ENCODE results near the gene NCOA7.

Gene NCOA7

GRCh38 chr6:125790358-125791150 is at the start of gene NCOA7:
NCOA7 (plus strand) TSS chr6:125790960; CDS start chr6:125815355, 24,395 bp downstream.
- peak; percentile 91 for DNase-seq

GRCh38 chr6:125741336-125741735 is 49.4 kb upstream of the NCOA7 start:
- no peak for DNase-seq

- DNase-seq: no peak
These were observed 48.7 kb upstream of the NCOA7 start for GRCh38 chr6:125742024-125742423.

- no peak for DNase-seq
These were observed 48.2 kb upstream of the NCOA7 start for GRCh38 chr6:125742464-125743120.

GRCh38 chr6:125743604-125744003 is 47.2 kb upstream of the NCOA7 start:
- no peak for DNase-seq

GRCh38 chr6:125745281-125746018 is 45.3 kb upstream of the NCOA7 start:
- DNase-seq: no peak

- DNase-seq: no peak
These were observed 44.7 kb upstream of the NCOA7 start for GRCh38 chr6:125746019-125746414.

- peak; percentile 69 for DNase-seq
These were observed 43.8 kb upstream of the NCOA7 start for GRCh38 chr6:125746731-125747588.

- DNase-seq: peak; percentile 28
These were observed 43.0 kb upstream of the NCOA7 start for GRCh38 chr6:125747589-125748405.

- DNase-seq: peak; percentile 42
These were observed 42.2 kb upstream of the NCOA7 start for GRCh38 chr6:125748406-125749172.

- peak; percentile 94 for DNase-seq
These were observed 41.4 kb upstream of the NCOA7 start, which contains the start of gene HEY2 for GRCh38 chr6:125749173-125749864. HEY2 (plus strand) TSS chr6:125749632; CDS start chr6:125749777, 145 bp downstream.

- no peak for DNase-seq
These were observed 40.7 kb upstream of the NCOA7 start for GRCh38 chr6:125749865-125750691.

GRCh38 chr6:125750692-125751333 is 39.9 kb upstream of the NCOA7 start:
- DNase-seq: no peak

- no peak for DNase-seq
These were observed 39.3 kb upstream of the NCOA7 start for GRCh38 chr6:125751334-125751916.

GRCh38 chr6:125752773-125753172 is 38.0 kb upstream of the NCOA7 start:
- no peak for DNase-seq

GRCh38 chr6:125753218-125753936 is 37.4 kb upstream of the NCOA7 start:
- DNase-seq: no peak

- DNase-seq: no peak
These were observed 36.9 kb upstream of the NCOA7 start for GRCh38 chr6:125753937-125754259.

- no peak for DNase-seq
These were observed 36.2 kb upstream of the NCOA7 start for GRCh38 chr6:125754566-125754965.
